Astrocyte (in vitro differentiated cells and primary cell): ENCODE measurements around the gene EXPH5.

Source experiments
- CTCF ChIP-seq: IDR thresholded peaks from 2 replicates; pipeline ENCODE4 v1.5.1; 2011; ENCODE audit warnings: low read depth, mild to moderate bottlenecking, inconsistent platforms, low read length, moderate library complexity; ENCODE audit not compliant: insufficient read depth
- EZH2 ChIP-seq: IDR thresholded peaks from 2 replicates; pipeline ENCODE4 v1.6.1; 2012; ENCODE audit warnings: mild to moderate bottlenecking, low read length, inconsistent platforms; ENCODE audit not compliant: insufficient read depth

GRCh38 chr11:108596701-108597100 lies 3.1 kb upstream of the EXPH5 start:
- TF ChIP-seq CTCF = no peak
- no peak for TF ChIP-seq EZH2
